NB4 (cell line): ENCODE results near the gene RBBP8.

ENCODE experiments used
- CTCF ChIP-seq: IDR thresholded peaks from one replicate; pipeline ENCODE4 v1.5.1; 2012; ENCODE audit warnings: low read depth, low read length
- POLR2A ChIP-seq: IDR thresholded peaks from 2 replicates; pipeline ENCODE4 v1.6.1; 2011; ENCODE audit warnings: mild to moderate bottlenecking; ENCODE audit not compliant: insufficient read length; ENCODE audit errors: extremely low read depth

GRCh38 chr18:23036660-23037201 is 103.6 kb downstream of the RBBP8 start:
- TF ChIP-seq CTCF (no peak), POLR2A (no peak)
